A204.1 (cell line): ENCODE results near the gene PGAP6.

ENCODE experiments used
- FAIRE-seq: peaks from 2 replicates; lab custom pipeline; 2012; peaks lifted over from hg19 to GRCh38; lab: Jason Lieb, UNC

PGAP6 gene

GRCh38 chr16:324451-325334 lies 57.1 kb downstream of the PGAP6 start:
- no peak for FAIRE-seq

GRCh38 chr16:324201-324450 lies 57.7 kb downstream of the PGAP6 start:
- FAIRE-seq = no peak

GRCh38 chr16:322476-323143 lies 59.2 kb downstream of the PGAP6 start:
- FAIRE-seq = no peak

- FAIRE-seq = no peak
Measured at GRCh38 chr16:321532-321931, 60.2 kb downstream of the PGAP6 start.
